ENCODE measurements around the gene PANX2. TPM values are rescaled to one million over a fixed set of nuclear protein-coding genes. Genes with fewer than 3 reads are reported as not detected.

The PANX2 gene
- polyA plus RNA-seq (2011; rRNA removed) (0.92 and 1.4 TPM in 2 replicates), polyA minus RNA-seq (2011; rRNA and poly(A)+ RNA removed) (0.24 and 0.72 TPM in 2 replicates)

DNA sequence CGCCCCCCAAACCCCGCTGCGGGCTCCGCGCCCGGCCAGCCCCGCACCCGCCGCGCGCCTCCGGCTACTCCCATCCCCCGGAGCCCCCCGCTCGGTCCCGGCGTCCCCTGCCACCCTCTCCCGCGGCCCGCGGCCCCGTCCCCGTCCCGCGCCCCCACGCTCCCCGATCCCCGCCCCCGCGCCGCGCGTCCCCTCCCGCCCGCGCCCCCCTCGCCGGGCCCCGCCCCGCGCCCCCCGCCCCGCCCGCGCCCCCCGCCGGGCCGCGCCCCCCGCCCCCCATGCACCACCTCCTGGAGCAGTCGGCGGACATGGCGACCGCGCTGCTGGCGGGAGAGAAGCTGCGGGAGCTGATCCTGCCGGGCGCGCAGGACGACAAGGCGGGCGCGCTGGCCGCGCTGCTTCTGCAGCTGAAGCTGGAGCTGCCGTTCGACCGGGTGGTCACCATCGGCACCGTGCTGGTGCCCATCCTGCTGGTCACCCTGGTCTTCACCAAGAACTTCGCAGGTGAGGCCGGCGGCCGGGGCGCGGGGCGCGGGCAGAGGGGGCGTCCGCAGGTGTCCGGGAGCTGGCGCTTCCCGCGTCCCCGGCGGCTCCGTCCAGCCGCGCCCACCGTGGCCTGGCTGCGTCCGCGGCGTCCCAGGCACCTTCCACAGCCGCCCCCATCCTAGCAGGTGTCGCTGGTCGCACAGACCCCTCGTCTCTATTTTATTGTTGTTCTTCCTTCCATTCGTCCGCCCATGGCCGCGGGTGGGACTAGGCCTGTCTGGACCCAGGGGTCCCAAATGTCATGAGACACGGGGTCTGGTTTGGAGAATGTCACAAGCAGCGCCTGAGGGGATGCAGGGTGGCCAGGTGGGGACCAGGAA lies at the start of gene PANX2:
Gene PANX2, plus strand, starts transcription at position 279 of the 866 bp plus-strand sequence. Its CDS starts 0 bp downstream, at position 279.
- Histone ChIP-seq H3K36me3 (ENCODE audit: control insufficient read depth, insufficient read depth, low read length) (no peaks in the 10 kb centered on the region), H3K27me3 (ENCODE audit: control insufficient read depth, insufficient read depth, low read length) (no peaks in the 10 kb centered on the region), H3K4me3 (ENCODE audit: low read depth, low read length) (peak within 1 kb of the TSS; percentile 46)
- DNase-seq (ENCODE audit: low read depth), result no peak
- TF ChIP-seq, protein P1, sequence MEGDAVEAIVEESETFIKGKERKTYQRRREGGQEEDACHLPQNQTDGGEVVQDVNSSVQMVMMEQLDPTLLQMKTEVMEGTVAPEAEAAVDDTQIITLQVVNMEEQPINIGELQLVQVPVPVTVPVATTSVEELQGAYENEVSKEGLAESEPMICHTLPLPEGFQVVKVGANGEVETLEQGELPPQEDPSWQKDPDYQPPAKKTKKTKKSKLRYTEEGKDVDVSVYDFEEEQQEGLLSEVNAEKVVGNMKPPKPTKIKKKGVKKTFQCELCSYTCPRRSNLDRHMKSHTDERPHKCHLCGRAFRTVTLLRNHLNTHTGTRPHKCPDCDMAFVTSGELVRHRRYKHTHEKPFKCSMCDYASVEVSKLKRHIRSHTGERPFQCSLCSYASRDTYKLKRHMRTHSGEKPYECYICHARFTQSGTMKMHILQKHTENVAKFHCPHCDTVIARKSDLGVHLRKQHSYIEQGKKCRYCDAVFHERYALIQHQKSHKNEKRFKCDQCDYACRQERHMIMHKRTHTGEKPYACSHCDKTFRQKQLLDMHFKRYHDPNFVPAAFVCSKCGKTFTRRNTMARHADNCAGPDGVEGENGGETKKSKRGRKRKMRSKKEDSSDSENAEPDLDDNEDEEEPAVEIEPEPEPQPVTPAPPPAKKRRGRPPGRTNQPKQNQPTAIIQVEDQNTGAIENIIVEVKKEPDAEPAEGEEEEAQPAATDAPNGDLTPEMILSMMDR (IDR thresholded peaks at IDR 0.05; ENCODE audit: insufficient read depth, low read depth, low read length), result no peak
- POLR2A ChIA-PET, result interaction anchor here (0.9 kb wide), 1 partner anchor 14 kb away, joined by 3 read pairs; no protein-coding TSS in a partner anchor
- CTCF ChIA-PET, result no interaction called here

DNA sequence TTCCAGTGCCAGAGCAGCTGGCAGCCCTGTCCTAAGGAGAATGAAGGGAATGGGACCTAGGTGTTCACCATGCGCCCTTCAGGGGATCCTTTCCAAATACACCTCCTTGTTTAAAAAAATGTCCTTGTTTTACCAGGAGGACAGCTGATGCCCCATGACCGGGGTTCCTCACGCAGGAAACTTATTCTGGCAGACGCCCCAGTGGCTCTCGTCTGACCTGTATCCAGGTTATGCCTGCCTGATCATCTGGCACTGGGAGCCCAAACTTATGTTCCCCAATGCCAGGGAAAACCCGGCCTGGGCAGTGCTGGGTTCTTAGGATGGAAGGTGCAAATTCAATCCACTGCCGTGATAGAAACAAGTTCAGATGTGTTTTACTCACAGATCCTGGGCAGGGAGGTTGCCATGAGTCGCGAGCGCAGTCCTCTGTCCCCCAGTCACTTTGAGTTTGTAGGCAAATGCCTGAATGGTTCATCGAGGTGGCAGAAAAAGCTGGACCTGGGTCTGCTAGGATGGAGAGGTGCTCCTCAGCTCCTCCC lies 49.3 kb upstream of the PANX2 start:
- ChIA-PET CTCF (no interaction called here), POLR2A (no interaction called here)
- DNase-seq (ENCODE audit: low read depth), result no peak
- H3K4me3 ChIP-seq (ENCODE audit: low read depth, low read length), result no peak overlapping the region
- peaks cover 2% of the 10 kb centered on the region; the same call in 1 of the 2 replicates for H3K36me3 ChIP-seq (ENCODE audit: control insufficient read depth, insufficient read depth, low read length)
- H3K27me3 ChIP-seq (ENCODE audit: control insufficient read depth, insufficient read depth, low read length), result no peaks in the 10 kb centered on the region; the same call in 1 of the 2 replicates
- TF ChIP-seq, protein P1 (IDR thresholded peaks at IDR 0.05; ENCODE audit: insufficient read depth, low read depth, low read length), result no peak

GRCh38 chr22:50123119-50123518 lies 47.4 kb upstream of the PANX2 start:
- no peaks in the 10 kb centered on the region; the same call in 1 of the 2 replicates for H3K27me3 ChIP-seq (ENCODE audit: control insufficient read depth, insufficient read depth, low read length)
- CTCF ChIA-PET, result interaction anchor here (0.6 kb wide), 1 partner anchor 268 kb away, joined by 3 read pairs; no protein-coding TSS in a partner anchor
- POLR2A ChIA-PET, result interaction anchor here (0.6 kb wide), 1 partner anchor 87 kb away, joined by 10 read pairs; no protein-coding TSS in a partner anchor
- TF ChIP-seq, protein P1 (IDR thresholded peaks at IDR 0.05; ENCODE audit: insufficient read depth, low read depth, low read length), result no peak
- no peak for DNase-seq (ENCODE audit: low read depth)
- no peak overlapping the region for H3K4me3 ChIP-seq (ENCODE audit: low read depth, low read length)
- H3K36me3 ChIP-seq (ENCODE audit: control insufficient read depth, insufficient read depth, low read length), result peaks cover 12% of the 10 kb centered on the region

DNA sequence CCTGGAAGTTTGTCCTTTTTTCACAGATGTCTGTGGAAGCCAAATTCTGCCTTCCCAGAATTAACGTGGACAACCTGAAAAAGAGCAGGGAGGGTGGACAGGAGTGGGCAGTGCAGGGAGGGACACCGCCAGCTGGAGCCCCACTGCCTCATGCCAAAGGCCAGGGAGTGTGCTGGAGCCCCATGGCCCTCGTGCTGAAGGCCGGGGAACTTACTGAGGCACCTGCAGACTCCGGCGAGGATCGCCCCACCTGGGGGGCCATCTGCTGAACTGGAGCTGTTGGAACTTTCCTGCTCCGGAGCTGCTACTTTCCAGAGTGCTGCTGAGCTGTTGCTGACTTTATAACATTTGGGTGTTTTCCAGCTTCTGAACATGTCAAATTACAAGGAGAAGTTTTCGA lies 45.5 kb upstream of the PANX2 start:
- H3K36me3 ChIP-seq (ENCODE audit: control insufficient read depth, insufficient read depth, low read length), result peaks cover 12% of the 10 kb centered on the region
- CTCF ChIA-PET, result interaction anchor here (1.8 kb wide), 1 partner anchor 8 kb away, joined by 7 read pairs; no protein-coding TSS in a partner anchor
- no peak overlapping the region for H3K4me3 ChIP-seq (ENCODE audit: low read depth, low read length)
- no peaks in the 10 kb centered on the region; the same call in 1 of the 2 replicates for H3K27me3 ChIP-seq (ENCODE audit: control insufficient read depth, insufficient read depth, low read length)
- TF ChIP-seq, protein P1 (IDR thresholded peaks at IDR 0.05; ENCODE audit: insufficient read depth, low read depth, low read length), result no peak
- DNase-seq (ENCODE audit: low read depth), result no peak
- POLR2A ChIA-PET, result no interaction called here
